ENCODE data around the gene PRKCE.
"Not testable (repeated sequence)": the region's sequence is repeated elsewhere in the genome, so short reads cannot be mapped to it uniquely, and the experiment has no call there.

The PRKCE gene

DNA sequence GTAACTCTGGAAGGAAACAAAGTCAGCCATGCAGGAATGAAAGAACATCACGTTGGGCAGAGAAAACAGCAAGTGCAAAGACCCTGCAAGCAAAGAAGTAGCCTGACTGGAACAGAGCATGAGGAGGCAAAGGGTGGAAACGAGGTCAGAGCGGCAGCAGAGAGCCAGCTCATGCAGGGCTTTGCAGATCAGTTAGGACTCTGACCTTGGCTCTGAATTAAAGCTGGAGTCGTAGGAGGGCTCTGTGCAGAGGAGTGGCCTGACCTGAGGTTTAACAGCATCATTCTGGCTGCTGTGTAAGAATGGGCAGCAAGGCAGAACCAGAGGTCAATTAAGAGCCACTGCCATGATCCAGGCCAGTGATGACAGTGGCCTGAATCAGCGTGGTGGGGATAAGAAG lies 220.7 kb downstream of the PRKCE start:
- DNase-seq: no peak

DNA sequence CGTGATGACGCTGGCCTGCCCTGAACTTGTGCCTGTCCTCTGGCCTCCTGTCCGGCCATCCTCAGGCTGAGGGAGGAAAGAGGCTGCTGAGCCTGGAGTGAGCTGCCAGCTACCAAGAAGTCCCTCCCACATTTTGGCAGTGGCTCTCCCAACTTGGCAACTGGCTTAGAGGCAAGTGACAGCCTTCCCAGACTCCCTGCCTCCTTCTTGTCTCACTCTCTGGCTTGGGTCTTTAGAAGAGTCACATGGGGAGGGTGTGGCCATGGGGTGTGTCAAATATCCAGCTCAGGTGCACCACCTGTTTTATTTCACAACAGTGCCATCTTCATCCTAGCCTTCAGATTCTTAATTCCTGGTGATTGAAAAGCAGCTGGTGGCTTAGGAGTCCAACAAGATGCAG lies 222.9 kb downstream of the PRKCE start:
- no peak for DNase-seq

DNA sequence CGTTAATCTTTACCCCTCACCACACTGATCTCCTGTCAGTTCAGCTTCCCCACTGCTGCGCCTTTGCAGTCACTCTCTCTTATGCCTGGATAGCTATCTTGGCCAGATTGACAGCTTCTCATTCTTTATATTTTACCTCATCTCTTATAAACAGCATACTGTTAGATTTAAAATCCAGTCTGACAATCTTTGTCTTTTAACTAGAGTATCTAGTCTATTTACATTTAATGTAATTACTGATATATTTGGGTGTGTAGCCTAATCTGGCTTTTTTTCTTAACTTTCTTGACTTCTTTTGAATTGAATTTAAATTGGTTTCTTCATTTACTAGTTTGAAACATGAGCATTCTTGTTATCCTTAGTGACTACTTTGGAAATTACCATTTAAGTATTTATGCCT lies 225.1 kb downstream of the PRKCE start:
- no peak for DNase-seq

DNA sequence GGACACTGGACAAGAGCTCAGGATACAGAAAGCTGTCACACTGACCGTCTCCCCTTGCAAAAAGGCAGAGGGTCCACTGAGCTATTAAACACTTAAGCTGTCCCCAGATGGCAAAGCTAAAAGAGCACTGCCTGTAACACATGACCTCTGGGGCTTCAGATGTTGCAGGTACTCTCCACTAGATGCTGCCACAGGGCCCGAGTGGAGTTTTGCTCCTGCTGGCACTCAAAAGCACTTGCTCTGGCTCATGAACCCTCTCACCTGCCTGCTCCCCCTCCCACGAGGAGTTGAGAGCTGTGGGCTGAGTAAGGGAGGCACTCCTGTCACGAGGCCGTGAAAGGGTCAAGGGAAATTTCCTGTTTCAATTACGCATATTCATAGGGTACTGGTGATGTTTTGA lies 227.9 kb downstream of the PRKCE start:
- DNase-seq: peak; percentile 22

DNA sequence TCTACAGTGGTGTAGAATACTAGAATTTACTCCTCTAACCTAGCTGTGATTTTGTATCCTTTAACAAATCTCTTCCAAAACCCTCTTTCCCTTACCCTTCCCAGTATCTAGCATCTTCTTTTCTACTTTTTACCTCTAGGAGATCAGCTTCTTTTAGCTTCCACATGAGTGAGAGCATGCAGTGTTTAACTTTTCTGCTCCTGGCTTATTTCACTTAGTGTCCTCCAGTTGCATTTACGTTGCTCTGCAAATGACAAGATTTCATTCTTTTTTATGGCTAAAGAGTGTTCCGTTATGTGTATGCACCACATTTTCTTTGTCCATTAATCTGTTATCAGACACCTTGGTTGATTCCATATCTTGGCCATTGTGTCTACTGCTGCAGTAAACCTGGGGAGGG lies 228.5 kb downstream of the PRKCE start:
- no peak for DNase-seq

DNA sequence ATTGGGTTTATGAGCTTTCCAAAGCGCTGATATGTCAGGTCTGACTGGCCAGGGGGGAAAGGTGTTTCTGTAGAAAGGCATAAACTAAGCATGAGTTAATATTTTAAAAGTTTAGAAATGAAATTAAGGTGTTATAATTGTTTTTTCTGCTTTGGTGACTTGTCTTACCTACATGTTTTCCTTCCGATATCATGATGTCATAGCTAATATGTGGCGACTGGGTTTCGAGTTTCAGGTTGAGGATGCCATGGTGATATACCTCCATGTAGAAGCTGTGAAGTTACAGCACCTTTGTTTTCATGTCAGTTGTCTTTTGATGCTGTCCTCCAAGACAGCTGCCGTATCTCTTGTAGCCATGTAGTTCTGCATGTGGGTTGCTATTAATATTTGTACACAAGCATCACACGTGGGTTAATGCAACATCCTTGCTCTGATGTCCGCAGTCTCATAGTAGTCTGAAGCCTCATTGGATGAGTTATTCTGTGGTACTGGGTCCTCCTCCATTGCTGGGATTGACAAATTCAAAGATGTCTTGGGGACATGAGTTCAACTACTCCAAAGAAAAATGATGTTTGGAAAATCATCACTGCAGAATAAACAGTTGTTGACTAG lies 230.6 kb downstream of the PRKCE start:
- DNase-seq: no peak

DNA sequence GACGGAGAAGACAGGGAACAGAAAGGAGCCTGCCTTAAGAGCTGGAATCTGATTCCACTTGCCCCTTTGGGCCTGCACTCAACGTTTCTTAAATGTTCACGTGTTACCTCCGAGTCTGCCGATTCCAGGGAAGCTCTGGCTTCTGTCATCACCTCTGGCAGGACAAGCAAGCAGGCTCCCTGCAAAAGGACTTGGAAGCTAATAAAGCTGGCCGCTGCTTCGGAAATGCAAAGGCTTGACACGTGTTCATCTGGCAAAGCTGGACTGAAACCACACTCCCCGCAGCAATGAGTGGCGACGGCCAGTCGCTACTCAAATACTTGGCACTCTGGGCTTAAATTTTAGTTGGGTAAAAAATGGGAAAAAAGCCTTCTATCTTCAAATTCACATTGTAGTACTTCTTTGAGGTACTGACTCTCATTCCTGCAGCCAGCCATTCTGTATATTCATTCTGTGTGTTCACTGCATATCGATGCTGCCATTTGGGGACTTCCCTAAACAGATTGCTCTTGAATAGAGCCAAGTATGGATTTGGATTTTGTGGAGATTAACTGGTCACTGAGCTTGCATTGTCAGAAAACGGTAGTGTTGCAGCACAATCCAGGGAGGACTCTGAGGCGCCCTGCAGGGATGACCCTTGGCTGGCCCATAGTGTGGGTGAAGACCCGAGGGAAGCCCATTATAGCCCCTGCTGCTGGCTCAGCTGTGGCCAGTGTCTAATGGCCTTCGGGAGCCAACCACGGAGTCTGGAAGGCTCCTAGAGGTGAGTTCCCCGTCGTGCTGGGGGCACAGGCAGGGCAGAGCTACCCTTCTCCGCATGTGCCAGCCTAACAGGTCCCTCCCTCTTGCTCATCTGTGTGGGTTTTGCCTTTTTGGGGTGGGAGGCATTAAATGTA lies 231.5 kb downstream of the PRKCE start:
- no peak for DNase-seq

DNA sequence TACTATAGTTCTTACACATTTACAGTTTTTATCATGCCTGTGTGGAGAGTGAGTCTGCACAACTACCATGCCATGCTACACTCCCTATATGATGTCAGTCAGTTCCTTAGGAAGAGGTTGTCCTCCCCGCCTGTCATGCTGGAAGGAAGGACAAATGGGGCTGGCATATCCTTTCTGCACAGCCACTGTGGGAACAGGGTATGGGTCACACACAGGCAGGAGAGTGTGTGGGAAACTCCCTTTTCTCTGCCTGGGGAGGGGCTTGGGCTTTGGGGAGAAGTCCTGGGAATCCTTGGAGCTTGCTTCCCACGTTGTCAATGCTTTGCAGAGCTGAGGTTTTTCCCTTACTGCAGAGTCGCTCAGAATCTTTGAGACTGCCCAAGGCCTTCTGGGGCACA lies 232.1 kb downstream of the PRKCE start:
- no peak for DNase-seq

DNA sequence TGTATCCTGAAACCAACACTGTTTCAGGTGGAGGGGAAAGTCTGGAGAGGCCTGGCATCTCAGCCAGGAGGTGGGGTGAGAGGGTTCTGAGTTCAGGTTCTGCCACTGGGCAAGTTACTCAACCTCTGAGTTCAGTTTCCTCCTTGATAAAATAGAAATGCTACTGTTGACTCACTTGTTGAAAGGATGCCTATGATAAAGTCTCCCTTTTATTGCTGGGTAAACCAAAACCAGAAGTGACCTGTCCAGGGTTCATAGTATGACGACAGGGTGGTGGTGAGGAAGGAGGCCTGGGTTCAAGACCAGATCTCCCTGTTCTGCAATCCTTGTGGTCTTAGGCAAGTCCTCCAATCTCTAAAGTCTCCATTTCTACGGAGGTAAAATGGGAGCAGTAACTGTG lies 232.7 kb downstream of the PRKCE start:
- DNase-seq: no peak

DNA sequence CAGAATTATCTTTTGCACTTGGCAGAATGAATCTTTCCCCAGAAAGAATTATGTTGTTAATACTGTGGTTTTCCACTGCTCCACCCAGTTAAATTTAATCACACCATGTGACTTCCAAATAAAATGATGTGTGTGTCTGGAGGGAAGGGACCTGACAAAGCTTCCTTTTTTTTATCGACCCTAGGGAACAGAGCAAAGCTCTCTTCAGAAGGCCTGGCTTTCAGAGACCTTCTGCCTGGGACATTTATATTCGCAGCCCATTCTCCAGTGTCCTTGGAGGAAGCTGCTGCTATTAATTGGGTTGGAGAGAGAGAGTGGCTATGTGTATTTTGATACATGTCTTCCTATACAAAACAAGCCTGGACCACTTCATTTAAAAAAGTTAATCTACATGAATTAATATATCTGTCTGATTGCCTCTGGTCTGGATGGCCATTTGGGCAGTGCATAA lies 233.7 kb downstream of the PRKCE start:
- no peak for DNase-seq

DNA sequence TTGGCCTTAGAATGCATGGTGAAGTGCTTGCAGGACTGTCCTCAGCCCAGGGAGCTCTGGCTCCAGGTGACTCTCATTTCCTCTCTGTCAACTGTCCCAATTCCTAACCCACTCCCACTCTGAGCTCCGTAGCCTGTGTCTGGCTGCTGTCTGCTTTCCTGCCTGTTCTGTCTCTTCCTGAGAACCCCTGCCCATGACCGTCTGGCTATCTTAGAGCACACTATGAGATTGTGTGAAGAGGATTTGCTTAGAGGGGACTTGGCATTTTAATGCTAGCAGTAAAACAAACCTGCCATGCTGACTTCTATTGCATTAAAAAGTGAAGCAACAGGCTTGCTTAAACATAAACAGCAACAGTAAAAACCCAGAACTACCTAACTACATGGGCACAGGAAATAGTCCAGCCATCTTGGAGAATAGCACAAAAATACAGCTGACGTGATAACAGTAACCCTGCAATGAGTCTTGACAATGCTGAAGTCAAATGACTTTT lies 234.7 kb downstream of the PRKCE start:
- DNase-seq: no peak

DNA sequence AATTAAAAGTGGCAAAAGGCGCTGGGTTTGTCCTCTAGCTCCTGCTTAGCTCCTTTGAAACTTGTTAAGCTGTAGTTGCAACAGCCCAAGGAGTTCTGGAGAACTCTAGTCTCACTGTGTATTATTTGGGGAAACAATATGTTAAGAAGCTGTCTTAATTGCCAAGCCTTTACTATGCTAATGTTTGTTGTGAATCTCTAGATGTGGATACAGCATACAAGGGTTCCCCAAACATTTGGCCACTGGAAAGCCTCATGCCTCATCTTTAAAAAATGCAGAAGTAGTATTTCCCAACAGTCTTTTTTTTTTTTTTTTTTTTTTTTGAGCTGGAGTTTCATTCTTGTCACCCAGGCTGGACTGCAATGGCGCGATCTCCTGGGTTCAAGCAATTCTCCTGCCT lies 236.7 kb downstream of the PRKCE start:
- DNase-seq: no peak

DNA sequence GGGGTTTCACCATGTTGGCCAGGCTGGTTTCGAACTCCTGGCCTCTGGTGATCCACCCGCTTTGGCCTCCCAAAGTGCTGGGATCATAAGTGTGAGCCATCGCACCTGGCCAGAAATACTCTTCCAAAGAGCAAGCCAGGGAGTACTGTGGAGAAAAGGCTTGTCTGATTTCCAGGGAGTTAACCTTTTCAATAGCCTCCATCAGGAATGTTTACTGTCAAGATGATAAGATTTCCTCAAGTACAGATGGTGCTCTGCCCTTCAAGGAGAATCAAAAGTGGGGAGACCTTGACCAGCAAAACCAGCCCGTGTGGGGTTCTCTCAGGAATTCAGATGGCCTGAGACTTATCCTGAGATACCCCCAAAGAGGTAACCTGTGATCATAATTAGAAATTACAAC lies 237.2 kb downstream of the PRKCE start:
- DNase-seq: no peak

DNA sequence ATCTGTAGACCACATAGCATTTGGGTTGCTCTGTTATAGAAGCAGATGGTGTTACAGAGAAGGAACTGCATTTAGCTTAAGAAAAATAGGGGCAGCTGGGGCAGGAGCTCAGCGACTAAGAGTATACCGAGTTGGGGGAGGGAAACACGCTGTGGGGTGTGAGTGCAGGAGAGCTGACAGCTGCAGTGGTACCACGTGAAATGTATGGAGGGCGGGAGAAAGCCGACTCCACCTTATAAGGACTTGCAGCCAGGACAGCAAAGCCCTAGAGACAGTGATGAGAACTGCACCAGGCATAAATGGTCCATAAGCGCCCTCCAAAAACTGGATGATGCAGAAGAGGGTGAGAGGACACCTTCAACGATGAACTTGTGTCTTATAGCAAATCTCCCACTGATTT lies 237.6 kb downstream of the PRKCE start:
- DNase-seq: peak; percentile 85

DNA sequence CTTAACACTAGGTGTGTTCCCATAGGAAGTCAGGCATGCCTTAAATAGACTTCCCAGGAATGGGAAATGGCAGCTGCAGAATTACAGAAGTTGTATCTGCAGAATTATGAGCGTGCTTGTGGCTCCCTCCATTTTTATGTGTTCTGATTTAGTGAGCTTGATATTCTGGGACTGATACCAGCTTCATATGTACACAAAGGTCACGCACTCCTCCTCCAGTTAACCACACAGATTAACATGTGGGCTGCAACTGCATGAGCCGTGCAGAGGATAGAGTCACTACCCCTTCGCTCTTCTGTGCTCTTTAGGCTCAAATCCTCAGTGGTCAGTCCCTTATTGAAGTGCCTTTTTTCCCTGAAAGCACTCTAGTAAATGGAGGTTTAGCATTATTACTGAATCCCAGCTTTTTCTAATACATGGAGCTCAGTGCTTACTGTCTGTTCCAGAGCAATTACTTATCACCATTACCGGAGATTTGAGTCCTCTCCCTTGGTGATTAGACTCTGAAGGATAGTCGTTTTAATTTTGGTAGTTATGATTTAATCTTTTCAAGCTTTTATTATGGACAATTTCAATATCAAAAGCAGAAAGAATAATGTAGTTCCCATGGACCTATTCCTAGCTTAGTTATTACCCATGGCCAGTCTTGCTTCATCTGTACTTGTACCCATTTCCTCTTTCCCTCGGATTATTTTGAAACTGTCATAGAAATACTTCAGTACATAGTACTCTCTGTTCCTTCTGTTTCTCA lies 238.3 kb downstream of the PRKCE start:
- DNase-seq: no peak

DNA sequence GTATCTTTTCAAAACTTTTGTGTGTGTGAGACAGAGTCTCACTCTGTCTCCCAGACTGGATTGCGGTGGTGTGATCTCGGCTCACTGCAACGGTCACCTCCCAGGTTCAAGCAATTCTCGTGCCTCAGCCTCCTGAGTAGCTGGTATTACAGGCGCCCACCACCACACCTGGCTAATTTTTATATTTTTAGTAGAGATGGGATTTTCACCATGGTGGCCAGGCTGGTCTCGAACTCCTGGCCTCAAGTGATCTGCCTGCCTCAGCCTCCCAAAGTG lies 238.8 kb downstream of the PRKCE start:
- DNase-seq: not testable (repeated sequence)

DNA sequence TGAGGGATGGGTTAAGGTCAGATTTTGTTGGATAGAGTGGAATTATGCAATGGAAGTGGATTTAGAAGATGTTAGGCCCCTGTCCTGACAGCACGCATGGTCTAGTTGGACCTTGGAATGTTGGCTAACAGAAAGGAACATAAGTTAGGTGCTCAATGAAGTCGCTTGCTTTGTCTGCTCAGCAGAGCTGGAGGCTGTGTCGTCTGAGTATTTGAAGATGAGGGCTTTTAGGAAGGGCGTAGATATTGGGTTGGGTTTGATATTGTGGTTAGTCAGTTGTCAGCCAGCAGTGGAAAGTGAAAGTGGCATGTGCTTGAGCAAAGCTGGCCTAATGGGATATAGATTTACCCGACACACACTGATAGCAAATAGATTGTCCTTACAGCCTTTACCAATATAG lies 239.3 kb downstream of the PRKCE start:
- DNase-seq: no peak

DNA sequence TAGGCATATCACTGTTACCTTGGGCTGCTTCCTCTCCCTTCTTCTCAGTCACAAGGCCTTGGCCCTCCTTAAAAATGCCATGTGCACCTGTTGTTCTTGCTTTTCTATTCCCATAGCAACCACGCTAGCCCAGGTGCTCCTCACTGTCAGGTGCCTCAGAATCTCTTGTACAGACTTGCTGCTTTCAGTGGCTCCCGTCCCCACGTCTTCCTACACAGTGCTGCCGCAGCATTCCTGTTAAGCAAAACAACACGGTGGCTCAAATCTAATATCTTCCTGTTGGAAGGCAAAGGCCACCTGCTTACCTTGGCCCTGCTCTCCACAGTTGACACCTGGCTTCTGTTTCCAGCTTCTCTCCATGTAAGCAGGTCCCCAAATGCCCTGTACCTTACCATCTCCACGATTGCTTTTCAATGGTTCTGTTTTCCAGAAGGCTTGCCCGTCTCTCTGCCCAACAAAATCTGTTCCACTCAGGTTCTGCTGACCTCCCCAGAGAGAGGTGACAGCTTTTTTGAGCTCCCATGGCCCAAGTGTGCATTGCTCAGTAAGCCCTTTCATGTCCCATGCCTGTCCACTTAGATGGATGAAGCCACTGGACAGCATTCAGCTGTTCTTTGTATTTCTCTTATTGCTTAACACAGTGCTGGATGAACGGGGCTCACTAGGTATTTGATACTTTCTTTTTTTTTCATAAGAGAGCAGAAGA lies 240.4 kb downstream of the PRKCE start:
- DNase-seq: peak; percentile 76

DNA sequence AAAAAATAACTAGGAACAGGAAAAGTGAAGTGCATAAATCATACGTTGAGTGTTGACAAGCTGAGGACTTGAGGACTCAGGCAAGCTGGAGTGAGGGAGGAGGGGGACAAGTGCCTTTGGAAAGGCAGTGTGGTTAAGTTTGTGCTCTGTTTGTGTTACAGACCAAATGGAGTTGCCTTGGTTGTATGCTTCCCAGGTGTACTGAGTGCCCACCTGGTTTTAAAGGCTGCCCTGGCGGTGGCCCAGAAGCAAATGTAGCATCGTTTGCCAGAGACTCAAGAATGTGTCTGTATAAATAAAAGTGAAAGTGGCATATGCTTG lies 240.9 kb downstream of the PRKCE start:
- DNase-seq: peak; percentile 80

DNA sequence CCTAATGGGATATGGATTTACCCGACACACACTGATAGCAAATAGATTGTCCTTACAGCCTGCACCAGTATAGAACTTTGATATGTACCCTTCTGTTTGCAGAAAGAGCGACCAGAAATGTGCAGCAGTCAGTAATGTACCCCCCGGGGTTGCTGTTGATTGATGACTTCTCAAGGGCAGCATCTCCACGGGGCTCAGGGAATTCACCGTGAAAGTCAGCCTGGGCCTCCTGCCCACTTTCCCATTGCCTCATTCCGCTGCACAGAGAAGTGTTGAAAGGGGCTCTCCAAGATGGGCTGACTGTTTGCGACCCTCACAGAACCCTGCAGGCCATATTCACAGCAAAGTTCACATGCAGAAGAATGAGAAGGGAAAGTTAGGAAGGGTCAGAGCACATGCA lies 241.3 kb downstream of the PRKCE start:
- DNase-seq: peak; percentile 33

DNA sequence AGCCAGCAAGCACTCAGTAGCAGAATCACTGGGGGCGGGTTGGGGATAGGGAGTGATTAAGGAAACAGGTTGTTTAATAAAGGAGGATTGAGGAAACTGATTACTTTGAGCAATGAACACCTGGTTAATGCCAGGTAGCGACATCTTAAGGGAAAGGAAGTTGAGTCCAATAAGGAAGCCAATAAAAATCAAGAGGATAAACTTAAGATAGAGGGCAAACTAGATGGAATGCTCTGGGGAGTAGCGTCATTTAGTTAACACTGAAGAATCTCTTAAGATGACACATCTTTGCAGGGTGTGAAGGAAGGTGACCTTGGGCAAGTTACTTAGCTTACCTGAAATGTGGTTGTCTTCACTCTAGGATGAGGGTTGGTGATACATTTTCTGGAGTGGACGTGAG lies 242.7 kb downstream of the PRKCE start:
- no peak for DNase-seq

DNA sequence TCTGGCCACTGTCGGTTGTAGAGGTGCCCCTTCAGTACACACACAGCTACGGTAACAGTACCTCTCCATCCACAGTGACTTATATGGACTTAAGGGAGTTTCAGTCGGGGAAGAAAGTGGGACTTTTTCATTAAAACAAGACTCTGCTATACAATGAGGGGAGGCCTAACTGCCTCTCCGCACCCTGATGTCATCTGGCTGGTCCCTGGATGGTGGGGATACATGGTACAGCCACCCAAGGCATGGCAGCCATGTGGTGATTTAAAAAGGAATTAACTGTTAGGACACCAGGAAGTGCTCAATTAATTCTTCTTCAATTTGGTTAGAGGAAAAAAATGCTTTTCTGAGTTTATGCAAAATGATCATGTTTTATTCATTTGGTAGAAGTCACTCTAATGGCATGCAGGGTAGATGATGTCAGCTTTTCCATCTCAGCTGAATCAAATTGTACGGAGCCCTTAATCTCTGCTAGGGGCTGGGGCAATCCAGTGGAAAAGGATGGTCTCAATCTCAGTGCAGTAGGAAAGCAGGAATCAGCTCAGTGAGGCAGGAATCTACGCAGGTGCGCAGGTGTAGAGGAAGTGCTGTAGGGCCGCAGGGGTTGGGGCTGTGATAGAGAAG lies 243.9 kb downstream of the PRKCE start:
- DNase-seq: no peak

DNA sequence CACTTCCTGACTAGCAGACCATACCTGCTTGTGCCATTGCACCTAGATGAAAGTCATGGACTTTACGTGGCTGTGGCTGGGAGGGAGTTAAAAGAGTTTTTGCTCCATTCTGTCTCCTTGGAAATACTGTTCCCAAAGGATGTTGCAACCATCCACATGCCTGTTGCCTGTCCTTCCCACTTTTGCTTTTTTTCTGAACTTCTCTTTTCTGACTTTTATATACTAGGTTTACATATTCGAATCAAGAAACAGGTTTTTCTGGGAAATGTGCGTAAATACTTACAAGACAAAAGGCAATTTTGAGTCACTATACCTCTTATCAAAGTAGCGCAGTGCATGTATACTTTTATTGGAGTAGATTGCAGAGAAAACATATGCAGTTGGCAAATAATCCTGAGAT lies 244.8 kb downstream of the PRKCE start:
- DNase-seq: no peak

Data from DMS53 (cell line).